T follicular helper cell (primary cell): ENCODE results near the gene PROP1.
A peak's percentile ranks its signal among the peaks of the same experiment; 100 is the strongest.
"Not testable (repeated sequence)": the region's sequence is repeated elsewhere in the genome, so short reads cannot be mapped to it uniquely, and the experiment has no call there.

Source experiments
- DNase-seq: peaks from one replicate; pipeline ENCODE4 v3.0.0-alpha.2; 2020; ENCODE audit warnings: low read depth

The PROP1 gene

GRCh38 chr5:177945145-177945544 lies 50.9 kb downstream of the PROP1 start:
- DNase-seq, result not testable (repeated sequence)

GRCh38 chr5:177943805-177944736 lies 52.0 kb downstream of the PROP1 start:
- peak; percentile 13 for DNase-seq

GRCh38 chr5:177942896-177943295 lies 53.1 kb downstream of the PROP1 start:
- DNase-seq, result not testable (repeated sequence)
